A673 (cell line): ENCODE measurements around the gene IDH1. TPM values are rescaled to one million over a fixed set of nuclear protein-coding genes. Genes with fewer than 3 reads are reported as not detected.

Experiments
- BruUV-seq: library from RNA; stranded (reverse); fragments of 400-500 nt; replicated peaks from 2 replicates; lab custom pipeline; 2021; lab: Mats Ljungman, UMichigan
- CTCF ChIA-PET: fragments of 300-600 bp; sonication (Branson Sonifier 250); formaldehyde crosslinking; loops from one replicate; lab custom pipeline; 2022; ENCODE audit warnings: antibody characterized with exemption; lab: Charles Lee
- POLR2A ChIA-PET: fragments of 300-600 bp; sonication (Branson Sonifier 250); formaldehyde crosslinking; loops from one replicate; lab custom pipeline; 2022; ENCODE audit warnings: antibody characterized with exemption; ENCODE audit not compliant: low non-redundant PET; lab: Charles Lee
- DNase-seq: peaks from one replicate; pipeline ENCODE4 v3.0.0-alpha.2; 2015; ENCODE audit warnings: low spot score
- H3K27ac ChIP-seq: fragments of 200-600 bp; sonication (generic); 2 replicates; pipeline ENCODE4 v1.5.1; 2016; ENCODE audit warnings: mixed run types, low read depth, mild to moderate bottlenecking, mixed read lengths, antibody characterized with exemption, low read length; ENCODE audit not compliant: poor library complexity, severe bottlenecking
- H3K27me3 ChIP-seq: fragments of 200-600 bp; sonication (generic); replicated peaks from 2 replicates; pipeline ENCODE4 v1.6.1; 2017; ENCODE audit warnings: mixed run types, low read depth, mild to moderate bottlenecking, mixed read lengths, antibody characterized with exemption, low read length; ENCODE audit not compliant: insufficient read depth, poor library complexity
- H3K36me3 ChIP-seq: fragments of 200-600 bp; sonication (generic); 2 replicates; pipeline ENCODE4 v1.6.1; 2016; ENCODE audit warnings: mixed run types, mild to moderate bottlenecking, mixed read lengths, antibody characterized with exemption, low read length; ENCODE audit not compliant: insufficient read depth, poor library complexity, severe bottlenecking
- H3K4me1 ChIP-seq: fragments of 200-600 bp; sonication (generic); 2 replicates; pipeline ENCODE4 v1.6.1; 2017; ENCODE audit warnings: mixed run types, mild to moderate bottlenecking, mixed read lengths, antibody characterized with exemption, low read length; ENCODE audit not compliant: insufficient read depth, poor library complexity, severe bottlenecking
- H3K4me3 ChIP-seq: fragments of 200-600 bp; sonication (generic); 2 replicates; pipeline ENCODE4 v1.5.1; 2016; ENCODE audit warnings: low read depth, mixed run types, mild to moderate bottlenecking, mixed read lengths, low read length; ENCODE audit not compliant: poor library complexity, severe bottlenecking
- H3K9me3 ChIP-seq: fragments of 200-600 bp; sonication (generic); 2 replicates; pipeline ENCODE4 v1.6.1; 2016; ENCODE audit warnings: mixed run types, low read depth, mild to moderate bottlenecking, mixed read lengths, antibody characterized with exemption, low read length; ENCODE audit not compliant: poor library complexity, severe bottlenecking
- EZH2 ChIP-seq: fragments of 200-600 bp; sonication (generic); IDR thresholded peaks from 2 replicates; pipeline ENCODE4 v1.6.1; 2017; ENCODE audit warnings: borderline replicate concordance, low read depth, mild to moderate bottlenecking, mixed read lengths, antibody characterized with exemption, low read length; ENCODE audit not compliant: poor library complexity, severe bottlenecking
- intact Hi-C: fragments of 100-400 bp; cut with micrococcal nuclease; formaldehyde crosslinking; loops from one replicate; pipeline ENCODE4 v1.10.0; 2022; ENCODE audit not compliant: unreplicated experiment
- total RNA-seq: library from RNA; stranded (reverse); gene quantifications from 2 replicates; pipeline ENCODE4 v1.2.3, GENCODE V29; 2021
- TF ChIP-seq, protein P1 (sequence below): fragments of 300-800, 200-600 bp; sonication (generic); conservative IDR thresholded peaks from 2 replicates; pipeline ENCODE4 v1.5.1; 2017; ENCODE audit warnings: low read depth, mild to moderate bottlenecking, antibody characterized with exemption, low read length, moderate library complexity, mixed read lengths

Gene IDH1
- total RNA-seq, 1 experiment from 2014 or later = 191 TPM

- ChIA-PET CTCF (no interaction called here), POLR2A (no interaction called here)
- no peaks in the 10 kb centered on the region for H3K9me3 ChIP-seq
- no peaks in the 10 kb centered on the region for H3K27me3 ChIP-seq
- intact Hi-C loops = no loop called here
- no peak for DNase-seq
- no peak overlapping the region for H3K4me3 ChIP-seq
- peaks cover 32% of the 10 kb centered on the region for H3K36me3 ChIP-seq
- no TSS peak for BruUV-seq
- H3K4me1 ChIP-seq = no peaks in the 10 kb centered on the region
- TF ChIP-seq EZH2 = no peak
- TF ChIP-seq, protein P1, sequence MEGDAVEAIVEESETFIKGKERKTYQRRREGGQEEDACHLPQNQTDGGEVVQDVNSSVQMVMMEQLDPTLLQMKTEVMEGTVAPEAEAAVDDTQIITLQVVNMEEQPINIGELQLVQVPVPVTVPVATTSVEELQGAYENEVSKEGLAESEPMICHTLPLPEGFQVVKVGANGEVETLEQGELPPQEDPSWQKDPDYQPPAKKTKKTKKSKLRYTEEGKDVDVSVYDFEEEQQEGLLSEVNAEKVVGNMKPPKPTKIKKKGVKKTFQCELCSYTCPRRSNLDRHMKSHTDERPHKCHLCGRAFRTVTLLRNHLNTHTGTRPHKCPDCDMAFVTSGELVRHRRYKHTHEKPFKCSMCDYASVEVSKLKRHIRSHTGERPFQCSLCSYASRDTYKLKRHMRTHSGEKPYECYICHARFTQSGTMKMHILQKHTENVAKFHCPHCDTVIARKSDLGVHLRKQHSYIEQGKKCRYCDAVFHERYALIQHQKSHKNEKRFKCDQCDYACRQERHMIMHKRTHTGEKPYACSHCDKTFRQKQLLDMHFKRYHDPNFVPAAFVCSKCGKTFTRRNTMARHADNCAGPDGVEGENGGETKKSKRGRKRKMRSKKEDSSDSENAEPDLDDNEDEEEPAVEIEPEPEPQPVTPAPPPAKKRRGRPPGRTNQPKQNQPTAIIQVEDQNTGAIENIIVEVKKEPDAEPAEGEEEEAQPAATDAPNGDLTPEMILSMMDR = no peak
- no peak overlapping the region for H3K27ac ChIP-seq
Observed at GRCh38 chr2:208297961-208298360, 43.1 kb upstream of the IDH1 start.

GRCh38 chr2:208296610-208297009, 41.7 kb upstream of the IDH1 start:
- Histone ChIP-seq H3K4me3 (no peak overlapping the region), H3K9me3 (no peaks in the 10 kb centered on the region), H3K27ac (no peak overlapping the region), H3K27me3 (no peaks in the 10 kb centered on the region), H3K36me3 (peaks cover 21% of the 10 kb centered on the region), H3K4me1 (no peaks in the 10 kb centered on the region)
- TF ChIP-seq EZH2 = no peak
- TF ChIP-seq, protein P1 = no peak
- DNase-seq = no peak
- POLR2A ChIA-PET = no interaction called here
- intact Hi-C loops = no loop called here
- CTCF ChIA-PET = no interaction called here
- no TSS peak for BruUV-seq

GRCh38 chr2:208295834-208296233, 41.0 kb upstream of the IDH1 start:
- ChIA-PET CTCF (no interaction called here), POLR2A (no interaction called here)
- no peak overlapping the region for H3K27ac ChIP-seq
- H3K4me1 ChIP-seq = no peaks in the 10 kb centered on the region
- no peak overlapping the region for H3K4me3 ChIP-seq
- intact Hi-C loops = no loop called here
- peaks cover 1% of the 10 kb centered on the region for H3K9me3 ChIP-seq
- BruUV-seq = no TSS peak
- no peak for DNase-seq
- peaks cover 24% of the 10 kb centered on the region for H3K36me3 ChIP-seq
- H3K27me3 ChIP-seq = no peaks in the 10 kb centered on the region
- no peak for TF ChIP-seq EZH2
- TF ChIP-seq, protein P1 = no peak
